GM21381 (cell line): ENCODE data around the gene SLC52A3.
"Not testable (repeated sequence)": the region's sequence is repeated elsewhere in the genome, so short reads cannot be mapped to it uniquely, and the experiment has no call there.

Experiments used
- ATAC-seq: cut with Tn5 transposase; IDR thresholded peaks from one replicate; pipeline ENCODE4 v1.9.1; 2021; ENCODE audit warnings: mild to moderate bottlenecking, moderate library complexity; ENCODE audit not compliant: unreplicated experiment

The SLC52A3 gene

DNA sequence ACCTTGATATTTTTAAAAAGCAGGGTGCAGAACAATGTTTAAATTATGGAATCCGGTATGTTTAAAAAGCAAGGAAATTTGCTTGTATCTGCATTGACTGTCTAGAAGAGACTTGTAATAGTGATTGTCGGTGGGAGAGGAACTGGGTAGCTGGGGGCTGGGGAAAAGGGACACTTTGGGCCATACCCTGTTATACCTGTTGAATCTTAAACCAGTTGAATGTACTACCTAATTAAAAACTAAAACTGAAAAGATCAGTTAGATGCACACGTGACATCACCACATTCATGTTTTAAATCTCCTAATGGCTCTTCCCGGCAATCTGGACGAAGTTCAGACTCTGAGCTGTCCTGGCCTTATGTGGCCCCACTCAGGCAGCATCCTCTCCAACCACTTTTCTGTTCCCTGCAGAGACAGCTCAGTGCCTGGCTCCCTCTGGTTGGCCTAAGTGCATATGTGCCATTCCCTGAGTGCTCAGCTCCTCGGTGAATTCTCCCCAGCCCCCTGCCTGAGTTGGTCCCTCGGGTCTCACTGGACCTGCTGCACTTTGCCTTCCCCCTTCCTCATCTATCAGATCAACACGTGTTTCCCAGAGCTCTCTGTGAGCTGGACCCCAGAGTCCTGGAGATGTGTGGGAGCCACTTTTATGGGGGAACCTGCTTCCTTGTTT is 36.3 kb downstream of the SLC52A3 start:
- no peak for ATAC-seq

DNA sequence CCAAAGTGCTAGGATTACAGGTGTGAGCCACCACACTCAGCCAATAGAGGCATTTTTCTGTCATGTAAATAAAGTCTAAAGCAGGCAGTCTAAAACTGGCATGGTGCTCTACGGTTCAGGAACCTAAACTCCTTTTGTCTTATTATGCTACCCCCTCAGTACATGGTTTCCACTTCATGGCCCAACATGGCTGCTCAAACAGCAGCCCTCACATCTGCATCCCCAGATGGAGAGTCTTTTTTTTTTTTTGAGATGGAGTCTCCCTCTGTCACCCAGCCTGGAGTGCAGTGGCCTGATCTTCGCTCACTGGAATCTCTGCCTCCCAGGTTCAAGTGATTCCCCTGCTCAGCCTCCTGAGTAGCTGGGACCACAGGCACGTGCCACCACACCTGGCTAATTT is 38.3 kb downstream of the SLC52A3 start:
- no peak for ATAC-seq

GRCh38 chr20:728256-728944 is 39.9 kb downstream of the SLC52A3 start:
- no peak for ATAC-seq

- ATAC-seq, result no peak
These were observed 42.1 kb downstream of the SLC52A3 start for GRCh38 chr20:726160-726559.

GRCh38 chr20:725491-725890 is 42.8 kb downstream of the SLC52A3 start:
- ATAC-seq, result no peak

DNA sequence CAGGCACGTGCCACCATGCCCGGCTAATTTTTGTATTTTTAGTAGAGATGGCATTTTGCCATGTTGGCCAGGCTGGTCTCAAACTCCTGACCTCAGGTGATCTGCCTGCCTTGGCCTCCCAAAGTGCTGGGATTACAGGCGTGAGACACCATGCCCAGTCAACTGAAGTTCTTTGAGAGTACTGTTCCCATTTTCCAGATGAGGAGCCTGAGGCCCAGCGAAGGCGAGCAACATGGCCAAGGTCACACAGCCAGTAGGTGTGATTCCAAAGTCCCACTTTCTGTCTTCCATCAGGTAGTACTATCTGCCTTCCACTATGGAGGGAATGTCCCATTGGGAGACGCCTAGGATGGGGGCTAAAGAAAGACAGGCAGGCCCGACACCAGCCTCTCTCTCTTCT is 43.5 kb downstream of the SLC52A3 start:
- not testable (repeated sequence) for ATAC-seq

DNA sequence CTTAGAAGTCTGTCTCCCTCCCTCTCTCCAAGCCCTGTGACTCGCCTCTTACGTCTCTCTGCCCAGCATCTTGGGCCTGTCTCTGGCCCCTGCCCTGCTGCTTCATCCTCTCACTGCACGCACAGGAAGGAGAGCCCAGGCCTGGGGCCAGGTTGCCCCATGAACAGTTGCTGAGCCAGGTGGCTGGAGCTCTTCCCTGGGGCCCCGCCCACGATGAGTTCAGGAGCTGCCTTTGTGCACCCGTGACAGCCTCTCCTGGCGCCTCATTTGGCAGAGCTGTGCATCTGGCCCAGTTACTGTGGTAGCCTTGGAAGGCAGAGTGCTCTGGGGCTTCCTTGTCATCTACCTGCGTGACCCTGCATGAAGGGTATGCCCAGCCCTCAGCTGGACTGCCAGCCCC is 44.5 kb downstream of the SLC52A3 start:
- ATAC-seq, result no peak

GRCh38 chr20:722822-723644 is 45.3 kb downstream of the SLC52A3 start:
- ATAC-seq, result no peak

DNA sequence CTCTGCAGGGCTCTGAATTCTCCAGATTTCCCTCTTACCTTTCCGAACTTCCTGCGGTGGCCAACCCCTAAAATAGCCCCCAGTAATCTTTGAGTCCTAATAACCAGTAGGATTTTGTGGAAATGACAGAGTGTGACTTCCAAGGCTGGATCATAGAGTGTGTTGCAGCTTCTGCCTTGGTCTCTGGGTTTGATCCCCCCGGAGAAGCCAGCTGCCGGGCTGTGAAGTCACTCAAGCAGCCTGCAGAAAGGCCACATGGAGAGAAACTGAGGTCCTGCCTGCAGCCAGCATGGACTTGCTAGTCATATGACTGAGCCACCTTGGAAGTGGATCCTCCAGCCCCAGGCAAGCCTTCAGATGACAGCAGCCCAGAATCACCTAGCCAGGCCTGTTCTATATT is 46.4 kb downstream of the SLC52A3 start:
- no peak for ATAC-seq

- ATAC-seq, result no peak
These were observed 48.5 kb downstream of the SLC52A3 start for GRCh38 chr20:719816-720215.

GRCh38 chr20:719068-719467 is 49.2 kb downstream of the SLC52A3 start:
- ATAC-seq, result no peak

- no peak for ATAC-seq
These were observed 50.5 kb downstream of the SLC52A3 start for GRCh38 chr20:717832-718231.

DNA sequence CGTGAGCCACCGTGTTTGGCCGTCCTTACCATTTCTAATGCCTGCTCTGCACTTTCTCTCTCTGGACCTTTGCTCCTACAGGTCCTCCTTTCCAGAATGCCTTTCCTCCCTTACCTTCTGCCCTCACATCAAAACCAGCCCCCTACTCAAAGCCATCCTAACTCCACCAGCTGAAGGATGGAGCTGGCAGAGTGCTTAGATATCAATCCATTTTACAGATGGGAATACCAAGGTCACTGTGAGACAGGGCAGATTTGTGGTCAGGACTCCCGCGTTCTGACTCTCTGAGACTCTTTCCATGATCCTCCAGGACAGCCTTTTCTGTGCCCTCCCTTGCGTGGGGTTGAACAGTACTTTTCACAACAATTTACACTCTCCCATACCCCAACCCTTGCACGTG is 51.0 kb downstream of the SLC52A3 start:
- ATAC-seq, result no peak

GRCh38 chr20:714453-714852 is 53.8 kb downstream of the SLC52A3 start:
- ATAC-seq, result no peak

DNA sequence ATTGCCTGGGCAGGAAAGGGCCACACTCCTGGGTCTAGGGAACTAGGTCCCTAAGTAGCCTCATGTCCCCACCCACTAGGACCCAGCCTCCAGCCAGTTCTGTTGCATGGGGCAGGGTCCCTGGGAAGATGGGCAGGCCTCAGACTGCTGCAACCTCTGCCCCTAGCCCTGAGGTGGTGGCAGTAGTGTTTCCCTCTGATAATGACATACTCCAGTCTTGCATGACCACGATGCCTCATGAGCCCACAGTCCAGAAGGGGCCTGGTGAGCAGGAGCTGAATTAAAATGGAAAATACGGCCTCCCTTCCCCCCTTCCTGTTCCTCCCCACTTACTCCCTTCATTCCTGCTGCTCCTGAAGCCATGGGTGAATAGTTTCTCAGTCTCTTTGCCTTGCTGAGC is 56.7 kb downstream of the SLC52A3 start:
- ATAC-seq, result no peak

DNA sequence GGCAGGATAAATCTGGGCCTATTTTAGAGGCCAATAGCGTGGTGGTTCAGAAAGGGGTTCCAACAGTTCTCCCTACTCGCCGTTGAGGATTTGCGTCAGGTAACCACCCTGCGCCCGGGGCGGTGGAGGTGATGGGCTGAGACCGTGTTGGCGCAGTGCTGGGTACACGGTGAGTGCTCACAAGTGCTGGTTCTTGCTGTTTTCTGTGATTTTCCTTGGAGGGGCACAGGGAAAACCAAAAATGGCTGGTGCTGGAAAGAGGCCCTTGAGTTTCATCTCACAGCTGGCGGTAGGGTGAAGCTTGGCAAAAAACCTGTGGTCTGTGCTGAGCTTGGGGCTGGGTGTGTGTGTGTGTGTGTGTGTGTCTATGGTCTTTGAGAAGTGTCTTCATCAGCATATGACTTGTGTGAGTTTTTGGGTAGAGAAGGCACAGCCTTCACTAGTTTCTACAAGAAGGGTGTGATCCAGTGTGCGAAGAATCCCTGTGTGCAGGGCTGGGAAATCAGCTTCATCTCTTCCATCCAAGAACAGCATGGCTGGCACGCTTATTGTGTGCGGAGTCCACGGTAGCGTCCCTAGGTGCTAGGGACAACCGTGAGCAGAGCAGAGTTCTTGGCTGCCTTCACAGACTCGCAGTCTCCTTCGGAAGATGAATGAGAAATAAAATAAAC is 57.4 kb downstream of the SLC52A3 start:
- no peak for ATAC-seq
